ENCODE results near the gene TMEM131L.
"Not testable (repeated sequence)": the region's sequence is repeated elsewhere in the genome, so short reads cannot be mapped to it uniquely, and the experiment has no call there.

TMEM131L gene

DNA sequence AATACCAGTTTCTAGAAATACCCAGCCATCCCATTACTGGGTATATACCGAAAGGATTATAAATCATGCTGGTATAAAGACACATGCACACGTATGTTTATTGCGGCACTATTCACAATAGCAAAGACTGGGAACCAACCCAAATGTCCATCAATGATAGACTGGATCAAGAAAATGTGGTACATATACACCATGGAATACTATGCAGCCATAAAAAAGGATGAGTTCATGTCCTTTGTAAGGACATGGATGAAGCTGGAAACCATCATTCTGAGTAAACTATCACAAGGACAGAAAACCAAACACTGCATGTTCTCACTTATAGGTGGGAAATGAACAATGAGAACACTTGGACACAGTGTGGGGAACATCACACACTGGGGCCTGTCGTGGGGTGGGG, 4.6 kb upstream of the TMEM131L start:
- H3K27me3 ChIP-seq (replicated peaks in 2 of 5; ENCODE audit: control insufficient read depth in 4 of 5, insufficient read depth in 5 of 5, low read length in 4 of 5); POLR2A ChIA-PET; H3K9me3 ChIP-seq (ENCODE audit: control extremely low read depth in 1 of 5, control insufficient read depth in 4 of 5, insufficient read depth in 2 of 5, low read depth in 1 of 5, low read length in 4 of 5); DNase-seq; CTCF ChIA-PET; H3K27ac ChIP-seq (ENCODE audit: insufficient read depth in 1 of 2, low read depth in 1 of 2, low read length in 2 of 2, poor library complexity in 1 of 2, severe bottlenecking in 2 of 2); H3K36me3 ChIP-seq (ENCODE audit: control insufficient read depth in 4 of 4, insufficient read depth in 4 of 4, low read length in 3 of 4); H3K4me3 ChIP-seq (ENCODE audit: control insufficient read depth in 1 of 7, extremely low read depth in 1 of 7, insufficient read depth in 4 of 7, low read depth in 2 of 7, low read length in 6 of 7): not testable (repeated sequence)
- WGBS (ENCODE audit: insufficient coverage): 100% methylated on average over 1 of the region's 4 CpGs
- peaks cover 7 to 14% (median 9%) of the 10 kb centered on the region in 4 experiments for H3K4me1 ChIP-seq (ENCODE audit: control extremely low read depth in 1 of 4, control insufficient read depth in 4 of 4, insufficient read depth in 4 of 4, low read length in 3 of 4)

DNA sequence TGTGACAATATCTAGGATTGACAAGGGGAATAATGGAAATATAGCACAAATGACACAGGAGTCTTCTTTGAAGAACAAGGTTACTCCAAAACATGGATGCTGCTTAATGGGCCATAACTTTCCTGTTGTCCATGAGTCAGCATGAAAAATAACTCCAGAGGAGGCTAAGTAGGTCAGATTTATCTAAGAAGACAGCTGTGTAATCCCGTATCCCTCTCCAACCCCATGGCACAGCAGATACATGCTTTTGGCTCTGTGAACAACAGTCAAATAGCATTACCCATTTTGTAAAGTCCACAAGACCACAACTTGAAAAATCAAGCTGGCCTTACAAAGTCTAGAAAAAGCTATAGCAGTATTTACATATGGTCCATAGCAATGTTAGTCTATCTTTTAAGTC, 2.1 kb upstream of the TMEM131L start:
- H3K27me3 ChIP-seq (replicated peaks in 2 of 5; ENCODE audit: control insufficient read depth in 4 of 5, insufficient read depth in 5 of 5, low read length in 4 of 5): no peaks in the 10 kb centered on the region
- DNase-seq: peak in 2 of 3 donors; percentile 54 to 69
- WGBS (ENCODE audit: insufficient coverage): 100% methylated on average over 1 of the region's 1 CpG
- H3K4me1 ChIP-seq (ENCODE audit: control extremely low read depth in 1 of 4, control insufficient read depth in 4 of 4, insufficient read depth in 4 of 4, low read length in 3 of 4): peaks cover 18 to 37% (median 27%) of the 10 kb centered on the region in 4 experiments
- no peak overlapping the region for H3K4me3 ChIP-seq (ENCODE audit: control insufficient read depth in 1 of 7, extremely low read depth in 1 of 7, insufficient read depth in 4 of 7, low read depth in 2 of 7, low read length in 6 of 7)
- H3K36me3 ChIP-seq (ENCODE audit: control insufficient read depth in 4 of 4, insufficient read depth in 4 of 4, low read length in 3 of 4): no peaks in the 10 kb centered on the region
- H3K27ac ChIP-seq (ENCODE audit: insufficient read depth in 1 of 2, low read depth in 1 of 2, low read length in 2 of 2, poor library complexity in 1 of 2, severe bottlenecking in 2 of 2): no peak overlapping the region
- CTCF ChIA-PET: interaction anchor here (1.3 to 3.3 kb wide), 2 partner anchors 9 to 67 kb away, joined by 3 to 12 read pairs; no protein-coding TSS in a partner anchor
- POLR2A ChIA-PET: no interaction called here
- no peaks in the 10 kb centered on the region for H3K9me3 ChIP-seq (ENCODE audit: control extremely low read depth in 1 of 5, control insufficient read depth in 4 of 5, insufficient read depth in 2 of 5, low read depth in 1 of 5, low read length in 4 of 5)

- peaks cover 22 to 42% (median 32%) of the 10 kb centered on the region in 4 experiments for H3K4me1 ChIP-seq (ENCODE audit: control extremely low read depth in 1 of 4, control insufficient read depth in 4 of 4, insufficient read depth in 4 of 4, low read length in 3 of 4)
- WGBS (ENCODE audit: insufficient coverage): 36% methylated on average over 3 of the region's 4 CpGs
- no peaks in the 10 kb centered on the region for H3K9me3 ChIP-seq (ENCODE audit: control extremely low read depth in 1 of 5, control insufficient read depth in 4 of 5, insufficient read depth in 2 of 5, low read depth in 1 of 5, low read length in 4 of 5)
- H3K27ac ChIP-seq (ENCODE audit: insufficient read depth in 1 of 2, low read depth in 1 of 2, low read length in 2 of 2, poor library complexity in 1 of 2, severe bottlenecking in 2 of 2): no peak overlapping the region
- peaks cover 0 to 4% (median 0%) of the 10 kb centered on the region in 4 experiments for H3K36me3 ChIP-seq (ENCODE audit: control insufficient read depth in 4 of 4, insufficient read depth in 4 of 4, low read length in 3 of 4)
- H3K27me3 ChIP-seq (replicated peaks in 2 of 5; ENCODE audit: control insufficient read depth in 4 of 5, insufficient read depth in 5 of 5, low read length in 4 of 5): no peaks in the 10 kb centered on the region
- H3K4me3 ChIP-seq (ENCODE audit: control insufficient read depth in 1 of 7, extremely low read depth in 1 of 7, insufficient read depth in 4 of 7, low read depth in 2 of 7, low read length in 6 of 7): peak overlapping the region in 5 of 7 experiments; percentile 63 to 92 (median 72)
- CTCF ChIA-PET: interaction anchor here (0.5 to 3.5 kb wide), 11 partner anchors 10 to 123 kb away, joined by 3 to 18 read pairs (median 6); no protein-coding TSS in a partner anchor
- no peak for DNase-seq
- POLR2A ChIA-PET: no interaction called here
Observed at GRCh38 chr4:153465140-153465539, 1.0 kb upstream of the TMEM131L start.

- Histone ChIP-seq H3K27ac (ENCODE audit: insufficient read depth in 1 of 2, low read depth in 1 of 2, low read length in 2 of 2, poor library complexity in 1 of 2, severe bottlenecking in 2 of 2) (peak overlapping the region in 1 of 2 experiments; percentile 58), H3K4me3 (ENCODE audit: control insufficient read depth in 1 of 7, extremely low read depth in 1 of 7, insufficient read depth in 4 of 7, low read depth in 2 of 7, low read length in 6 of 7) (peak overlapping the region; percentile 55 to 95 (median 72)), H3K36me3 (ENCODE audit: control insufficient read depth in 4 of 4, insufficient read depth in 4 of 4, low read length in 3 of 4) (peaks cover 0 to 7% (median under 1%) of the 10 kb centered on the region in 4 experiments), H3K9me3 (ENCODE audit: control extremely low read depth in 1 of 5, control insufficient read depth in 4 of 5, insufficient read depth in 2 of 5, low read depth in 1 of 5, low read length in 4 of 5) (no peaks in the 10 kb centered on the region), H3K4me1 (ENCODE audit: control extremely low read depth in 1 of 4, control insufficient read depth in 4 of 4, insufficient read depth in 4 of 4, low read length in 3 of 4) (peaks cover 22 to 42% (median 32%) of the 10 kb centered on the region in 4 experiments), H3K27me3 (replicated peaks in 2 of 5; ENCODE audit: control insufficient read depth in 4 of 5, insufficient read depth in 5 of 5, low read length in 4 of 5) (no peaks in the 10 kb centered on the region)
- under 1% methylated on average over 22 of the region's 31 CpGs for WGBS (ENCODE audit: insufficient coverage)
- peak in 2 of 3 donors; percentile 48 to 61 for DNase-seq
- POLR2A ChIA-PET: no interaction called here
- CTCF ChIA-PET: interaction anchor here (0.7 to 5.3 kb wide), 16 partner anchors 7 to 124 kb away, joined by 3 to 29 read pairs (median 6); no protein-coding TSS in a partner anchor
Observed at GRCh38 chr4:153465615-153466080, 512 bp upstream of the TMEM131L start.

DNA sequence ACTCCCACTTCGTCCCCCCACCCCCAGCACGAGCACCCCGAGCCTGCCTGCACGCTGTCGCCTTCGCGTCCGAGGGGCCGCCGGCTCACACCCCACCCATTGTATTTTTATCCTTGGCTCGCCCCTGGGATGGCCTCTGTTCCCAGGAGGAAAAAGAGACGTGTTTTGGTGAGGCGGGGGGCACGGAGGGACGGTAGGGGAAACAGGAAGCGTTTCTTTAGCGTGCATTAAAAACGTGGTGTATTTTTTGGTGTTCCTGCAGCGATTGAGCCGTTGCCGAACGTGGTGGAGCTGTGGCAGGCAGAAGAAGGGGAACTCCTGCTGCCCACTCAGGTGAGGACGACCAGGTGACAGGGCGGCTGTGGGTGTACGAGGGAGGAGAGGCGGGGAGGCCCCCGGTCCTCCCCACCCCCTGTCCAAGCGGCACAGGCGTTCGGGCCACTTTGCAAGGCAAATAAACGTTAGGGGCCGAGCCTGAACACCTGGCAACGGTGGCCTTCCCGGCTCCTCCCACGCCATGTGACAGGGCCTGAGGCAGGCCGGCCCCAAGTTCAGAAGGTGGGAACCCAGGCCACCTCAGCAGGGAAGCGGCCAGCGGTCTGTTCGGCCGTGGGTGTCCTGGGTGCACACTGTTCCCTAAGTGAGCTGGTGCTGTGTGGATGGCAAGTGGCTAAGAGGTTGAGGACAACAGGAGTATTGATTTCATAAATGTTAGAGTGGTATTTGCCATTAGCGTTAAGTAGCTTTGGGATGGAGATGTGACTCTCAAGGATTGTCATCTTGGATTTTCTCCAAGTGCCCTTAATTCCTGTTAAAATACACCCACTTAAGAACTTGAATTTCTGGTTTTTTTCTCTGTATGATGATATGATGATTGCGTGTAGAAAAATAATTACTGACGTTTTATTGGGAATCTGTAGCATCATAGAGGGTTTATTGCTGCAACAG, 1.1 kb downstream of the TMEM131L start:
- 0% methylated on average over 30 of the region's 43 CpGs for WGBS (ENCODE audit: insufficient coverage)
- CTCF ChIA-PET: interaction anchor here (0.7 to 5.3 kb wide), 15 partner anchors 9 to 124 kb away, joined by 3 to 29 read pairs (median 4); no protein-coding TSS in a partner anchor
- peak in 2 of 3 donors; percentile 52 to 70 for DNase-seq
- Histone ChIP-seq H3K9me3 (ENCODE audit: control extremely low read depth in 1 of 5, control insufficient read depth in 4 of 5, insufficient read depth in 2 of 5, low read depth in 1 of 5, low read length in 4 of 5) (no peaks in the 10 kb centered on the region), H3K27ac (ENCODE audit: insufficient read depth in 1 of 2, low read depth in 1 of 2, low read length in 2 of 2, poor library complexity in 1 of 2, severe bottlenecking in 2 of 2) (peak overlapping the region in 1 of 2 experiments; percentile 73), H3K36me3 (ENCODE audit: control insufficient read depth in 4 of 4, insufficient read depth in 4 of 4, low read length in 3 of 4) (peaks cover 0 to 9% (median 1%) of the 10 kb centered on the region in 4 experiments), H3K4me3 (ENCODE audit: control insufficient read depth in 1 of 7, extremely low read depth in 1 of 7, insufficient read depth in 4 of 7, low read depth in 2 of 7, low read length in 6 of 7) (peak overlapping the region; percentile 75 to 95 (median 92)), H3K27me3 (replicated peaks in 2 of 5; ENCODE audit: control insufficient read depth in 4 of 5, insufficient read depth in 5 of 5, low read length in 4 of 5) (no peaks in the 10 kb centered on the region), H3K4me1 (ENCODE audit: control extremely low read depth in 1 of 4, control insufficient read depth in 4 of 4, insufficient read depth in 4 of 4, low read length in 3 of 4) (peaks cover 24 to 46% (median 33%) of the 10 kb centered on the region in 4 experiments)
- POLR2A ChIA-PET: no interaction called here

DNA sequence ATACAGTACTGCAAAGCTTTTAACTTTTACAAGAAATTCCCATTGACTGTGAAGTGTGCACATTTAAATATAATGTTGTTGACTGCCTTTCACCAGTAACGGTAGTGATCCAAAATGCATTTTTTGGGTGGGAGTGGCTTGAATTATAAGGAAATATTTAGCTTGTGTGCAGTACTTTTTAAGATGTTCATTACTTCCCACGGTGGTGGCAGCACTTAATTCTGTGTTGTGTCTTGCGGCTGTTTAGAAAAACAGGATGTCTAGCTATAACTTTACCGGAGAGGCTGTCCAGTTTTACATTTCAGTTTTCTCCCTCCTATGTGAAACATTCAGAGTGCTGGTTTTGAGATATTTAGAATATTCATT, 1.7 kb downstream of the TMEM131L start:
- Histone ChIP-seq H3K27me3 (replicated peaks in 2 of 5; ENCODE audit: control insufficient read depth in 4 of 5, insufficient read depth in 5 of 5, low read length in 4 of 5) (no peaks in the 10 kb centered on the region), H3K27ac (ENCODE audit: insufficient read depth in 1 of 2, low read depth in 1 of 2, low read length in 2 of 2, poor library complexity in 1 of 2, severe bottlenecking in 2 of 2) (no peak overlapping the region), H3K4me3 (ENCODE audit: control insufficient read depth in 1 of 7, extremely low read depth in 1 of 7, insufficient read depth in 4 of 7, low read depth in 2 of 7, low read length in 6 of 7) (peak overlapping the region in 6 of 7 experiments; percentile 75 to 94 (median 90)), H3K36me3 (ENCODE audit: control insufficient read depth in 4 of 4, insufficient read depth in 4 of 4, low read length in 3 of 4) (peaks cover 0 to 16% (median 1%) of the 10 kb centered on the region in 4 experiments), H3K9me3 (ENCODE audit: control extremely low read depth in 1 of 5, control insufficient read depth in 4 of 5, insufficient read depth in 2 of 5, low read depth in 1 of 5, low read length in 4 of 5) (no peaks in the 10 kb centered on the region), H3K4me1 (ENCODE audit: control extremely low read depth in 1 of 4, control insufficient read depth in 4 of 4, insufficient read depth in 4 of 4, low read length in 3 of 4) (peaks cover 24 to 46% (median 35%) of the 10 kb centered on the region in 4 experiments)
- ChIA-PET POLR2A (no interaction called here), CTCF (interaction anchor here (0.7 to 5.3 kb wide), 11 partner anchors 11 to 125 kb away, joined by 3 to 29 read pairs (median 4); no protein-coding TSS in a partner anchor)
- 0% methylated on average over 4 of the region's 4 CpGs for WGBS (ENCODE audit: insufficient coverage)
- DNase-seq: peak in 2 of 3 donors; percentile 52 to 65
